Activated CD4-positive, alpha-beta T cell treated with anti-CD3 and anti-CD28 coated beads, Interleukin-2, amount 50 U/mL, for 1 hour (primary cell): ENCODE data around the gene PRKAG2.
A peak's percentile ranks its signal among the peaks of the same experiment; 100 is the strongest.

ENCODE experiments used
- DNase-seq: peaks from one replicate; pipeline ENCODE4 v3.0.0-alpha.2; 2020

PRKAG2 gene

GRCh38 chr7:151629713-151630272 is 247.1 kb downstream of the PRKAG2 start:
- no peak for DNase-seq

DNA sequence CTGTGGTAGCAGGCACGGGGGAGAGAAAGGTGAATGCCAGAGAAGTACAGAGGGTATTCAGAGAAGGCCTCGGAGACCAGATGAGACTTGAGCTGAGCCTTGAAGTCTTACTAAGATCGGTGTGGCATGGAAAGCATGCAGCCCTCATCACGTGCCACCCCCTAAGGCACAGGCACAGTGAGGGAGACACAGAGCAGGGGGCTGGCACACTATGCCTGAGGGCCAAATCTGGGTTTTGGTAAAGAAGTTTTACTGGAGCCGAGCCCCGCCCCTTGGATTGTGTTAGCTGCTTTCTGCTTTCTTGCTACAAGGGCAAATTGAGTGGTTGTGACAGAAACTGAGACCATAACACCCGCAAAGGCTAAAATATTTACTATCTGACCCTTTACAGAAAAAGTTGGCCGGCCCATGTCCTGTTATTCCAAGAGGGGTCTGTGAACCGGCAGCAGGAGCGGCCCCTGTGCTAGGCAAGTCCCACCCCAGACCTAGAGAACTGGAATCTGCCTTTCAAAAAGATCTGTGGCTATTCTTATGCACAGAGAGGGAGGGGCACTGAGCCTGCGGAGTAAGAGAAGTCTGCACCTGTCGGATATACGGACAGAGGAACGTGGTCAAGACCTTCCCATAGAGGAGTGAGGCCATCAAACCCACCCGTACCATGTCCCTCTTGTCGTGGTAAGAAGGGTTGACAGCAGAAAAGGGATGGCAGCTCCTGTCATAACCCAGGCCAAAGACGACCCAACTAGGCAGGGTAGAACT is 247.9 kb downstream of the PRKAG2 start:
- DNase-seq = no peak

GRCh38 chr7:151626422-151627115 is 250.3 kb downstream of the PRKAG2 start:
- peak; percentile 9 for DNase-seq

GRCh38 chr7:151625606-151626005 is 251.3 kb downstream of the PRKAG2 start:
- DNase-seq = no peak

- DNase-seq = no peak
These were observed 252.5 kb downstream of the PRKAG2 start for GRCh38 chr7:151624246-151624928.

- DNase-seq = no peak
These were observed 253.1 kb downstream of the PRKAG2 start for GRCh38 chr7:151623766-151624165.

DNA sequence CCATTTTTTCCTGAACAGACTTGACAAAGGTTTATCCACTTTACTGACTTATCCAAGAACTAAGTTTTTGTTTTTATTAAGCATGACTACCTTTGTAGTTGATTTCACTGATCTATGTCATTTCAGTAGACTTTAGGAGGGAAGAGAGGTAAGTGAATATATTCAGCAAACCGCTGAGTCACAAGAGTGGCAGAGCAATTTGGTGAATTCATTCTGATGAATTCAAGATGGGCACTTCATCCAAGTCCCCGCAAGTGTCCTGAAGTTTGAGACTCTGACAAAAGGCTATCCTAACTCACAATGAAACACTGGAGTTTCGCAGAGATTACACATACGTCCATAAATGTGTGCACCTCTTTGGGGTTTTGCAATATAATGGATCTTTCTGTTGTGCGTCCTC is 255.0 kb downstream of the PRKAG2 start:
- DNase-seq = no peak

DNA sequence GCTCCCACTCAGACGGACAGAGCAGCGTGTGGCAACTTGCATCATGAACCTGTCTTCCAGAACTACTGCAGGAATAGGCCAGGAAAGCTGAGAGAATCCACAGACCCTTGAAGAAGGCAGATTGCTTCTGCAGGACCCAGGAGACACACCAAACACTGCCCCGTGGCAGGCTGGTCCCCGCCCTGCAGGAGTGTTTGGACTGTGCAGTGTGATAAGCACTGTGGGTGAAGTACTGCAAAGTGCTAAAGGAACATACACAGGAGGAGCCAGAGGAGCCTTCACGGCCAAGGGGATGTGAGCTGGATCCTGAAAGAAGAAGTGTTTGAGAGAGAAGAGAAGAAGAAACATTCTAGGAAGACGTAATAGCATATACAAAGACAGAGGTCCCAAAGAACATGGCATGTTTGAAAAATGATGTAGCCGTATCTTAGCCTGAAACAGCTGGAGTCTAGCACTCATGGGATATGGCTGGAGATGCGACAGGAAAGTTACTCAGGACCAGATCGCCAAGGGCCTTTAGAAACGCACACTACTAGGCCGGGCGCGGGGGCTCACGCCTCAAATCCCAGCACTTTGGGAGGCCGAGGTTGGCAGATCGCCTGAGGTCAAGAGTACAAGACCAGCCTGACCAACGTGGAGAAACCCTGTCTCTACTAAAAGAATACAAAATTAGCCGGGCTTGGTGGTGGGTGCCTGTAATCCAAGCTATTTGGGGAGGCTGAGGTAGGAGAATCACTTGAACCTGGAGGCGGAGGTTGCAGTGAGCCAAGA is 260.3 kb downstream of the PRKAG2 start:
- DNase-seq = no peak

- no peak for DNase-seq
These were observed 261.1 kb downstream of the PRKAG2 start for GRCh38 chr7:151615784-151616183.

GRCh38 chr7:151615058-151615457 is 261.9 kb downstream of the PRKAG2 start:
- no peak for DNase-seq

DNA sequence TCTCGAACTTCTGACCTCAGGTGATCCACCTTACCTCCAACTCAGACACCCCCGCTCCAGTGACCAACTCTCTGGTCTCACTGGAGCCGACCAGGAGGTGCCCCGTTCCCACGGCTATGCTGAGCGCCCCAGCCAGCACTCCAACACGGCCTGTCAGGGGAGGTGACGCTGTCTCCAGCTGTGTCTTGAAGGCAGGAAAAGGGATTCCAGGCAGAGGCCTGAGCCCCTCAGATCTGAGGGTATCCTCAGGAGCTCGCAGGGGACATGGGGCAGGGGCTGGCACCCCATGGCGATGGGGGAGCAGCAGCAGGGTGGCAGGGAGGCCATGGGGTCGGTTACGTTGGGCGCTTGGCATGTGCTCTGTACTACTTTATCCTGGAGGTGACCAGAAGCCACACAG is 262.9 kb downstream of the PRKAG2 start:
- no peak for DNase-seq

DNA sequence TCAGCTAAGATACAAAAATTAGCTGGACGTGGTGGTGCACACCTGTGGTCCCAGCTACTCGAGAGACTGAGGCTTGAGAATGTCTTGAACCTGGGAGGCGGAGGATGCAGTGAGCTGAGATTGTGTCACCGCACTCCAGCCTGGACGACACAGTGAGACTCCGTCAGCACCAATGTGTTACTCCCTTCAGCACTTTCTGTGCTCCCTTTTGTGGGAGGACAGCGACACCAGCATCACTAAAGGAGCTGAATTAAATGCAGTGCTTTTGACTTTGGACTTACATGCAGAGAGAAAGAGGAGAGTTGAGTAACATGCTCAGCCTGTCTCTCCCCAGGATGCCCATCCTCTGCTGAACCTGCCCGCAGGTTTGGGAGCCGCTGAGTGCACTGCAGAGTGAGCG is 265.0 kb downstream of the PRKAG2 start:
- DNase-seq = no peak

DNA sequence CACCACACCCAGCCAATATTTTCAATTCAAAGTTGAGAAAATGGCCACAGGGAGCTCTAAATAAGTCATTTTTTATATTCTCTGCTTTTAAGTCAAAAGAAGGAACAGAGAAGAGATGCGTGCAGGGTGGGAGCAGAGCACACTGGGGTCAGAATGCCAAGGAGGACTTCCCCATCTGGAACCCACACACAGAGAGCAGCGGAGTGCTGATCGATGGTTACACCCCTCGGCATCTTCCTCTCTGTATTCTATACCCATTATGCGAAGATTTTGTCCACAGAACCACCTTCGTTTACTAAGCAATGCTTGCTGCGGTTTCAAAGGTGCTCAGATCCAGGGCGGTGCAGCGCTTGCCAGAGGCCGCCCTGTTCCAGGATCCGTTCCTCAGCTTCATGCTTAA is 265.9 kb downstream of the PRKAG2 start:
- DNase-seq = no peak

GRCh38 chr7:151608031-151608551 is 268.8 kb downstream of the PRKAG2 start:
- no peak for DNase-seq

DNA sequence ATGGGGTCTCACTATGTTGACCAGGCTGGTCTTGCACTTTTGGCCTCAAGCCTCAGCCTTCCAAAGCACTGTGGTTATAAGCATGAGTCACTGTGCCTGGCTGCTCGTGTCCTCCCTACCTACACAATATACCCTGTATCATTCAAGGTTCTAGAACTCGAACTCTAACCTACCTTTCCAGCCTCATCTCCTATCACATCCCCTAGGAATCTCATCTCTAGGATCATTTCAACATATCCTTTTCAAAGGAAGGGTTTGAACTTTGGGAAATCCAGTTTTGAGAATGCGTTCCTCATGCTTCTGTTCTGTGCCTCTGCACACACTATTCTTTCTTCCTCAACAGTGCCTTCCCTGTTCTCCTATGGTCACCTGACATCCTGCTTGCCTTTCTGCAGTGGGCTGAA is 269.4 kb downstream of the PRKAG2 start:
- no peak for DNase-seq

DNA sequence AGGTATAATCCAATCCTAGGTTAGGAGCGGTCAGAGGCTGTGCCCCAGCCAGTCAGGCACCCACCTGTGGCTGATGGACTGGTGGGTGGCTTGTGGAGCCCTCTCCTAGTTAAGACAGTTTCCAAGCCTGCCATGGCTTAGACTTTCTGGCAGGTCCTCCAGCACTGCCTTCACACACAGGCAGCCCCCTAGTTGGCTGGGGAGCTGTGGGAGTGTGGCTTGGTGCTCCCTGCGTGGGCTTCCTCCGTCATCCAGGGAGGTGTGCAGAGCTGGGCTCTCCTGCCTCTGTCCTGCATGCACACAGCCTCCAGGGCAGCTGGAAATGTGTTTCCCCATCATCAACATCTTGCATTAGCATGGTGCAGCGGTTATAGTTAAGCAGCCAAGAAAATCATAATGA is 273.0 kb downstream of the PRKAG2 start:
- DNase-seq = no peak

GRCh38 chr7:151601521-151602305 is 275.2 kb downstream of the PRKAG2 start:
- DNase-seq = no peak

DNA sequence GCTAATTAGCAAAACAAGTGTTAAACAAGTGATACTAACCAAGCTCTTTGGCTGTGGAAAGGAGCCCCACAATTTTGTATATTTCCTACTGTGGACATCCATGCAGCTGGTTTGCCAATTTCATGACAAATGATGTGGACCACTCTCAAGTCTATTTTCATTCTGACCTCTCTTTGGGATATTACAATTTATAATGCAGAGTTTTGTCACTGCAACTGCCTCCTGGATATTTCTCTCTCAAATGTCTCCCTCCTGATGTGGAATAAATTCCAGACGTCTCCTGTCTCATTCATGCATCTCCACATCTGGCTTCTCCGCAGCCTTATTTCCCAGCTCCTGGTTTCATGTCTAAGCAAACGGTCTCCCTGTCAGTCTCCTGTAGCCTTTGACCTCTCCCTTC is 276.6 kb downstream of the PRKAG2 start:
- no peak for DNase-seq

- DNase-seq = no peak
These were observed 277.3 kb downstream of the PRKAG2 start for GRCh38 chr7:151599401-151600227.

GRCh38 chr7:151597541-151598444 is 279.1 kb downstream of the PRKAG2 start:
- no peak for DNase-seq
